ENCODE measurements around the gene DAPK1.

The DAPK1 gene

GRCh38 chr9:87510252-87510683 is 12.6 kb downstream of the DAPK1 start:
- peaks cover 23% of the 10 kb centered on the region for H3K36me3 ChIP-seq (ENCODE audit: control insufficient read depth, low read depth, low read length)

GRCh38 chr9:87512311-87512710 is 14.6 kb downstream of the DAPK1 start:
- Histone ChIP-seq H3K4me1 (ENCODE audit: control insufficient read depth, low read depth, low read length) (peaks cover 17% of the 10 kb centered on the region), H3K27ac (ENCODE audit: low read length) (no peak overlapping the region), H3K27me3 (ENCODE audit: control insufficient read depth, insufficient read depth, low read length) (no peaks in the 10 kb centered on the region), H3K9ac (ENCODE audit: low read length) (no peak overlapping the region), H3K4me3 (ENCODE audit: low read length) (no peak overlapping the region), H3K9me3 (ENCODE audit: control insufficient read depth, low read depth, low read length) (no peaks in the 10 kb centered on the region), H3K36me3 (ENCODE audit: control insufficient read depth, low read depth, low read length) (peaks cover 12% of the 10 kb centered on the region)

More at GRCh38 chr9:87510252-87510683, 12.6 kb downstream of the DAPK1 start:
- Histone ChIP-seq H3K4me1 (ENCODE audit: control insufficient read depth, low read depth, low read length) (no peaks in the 10 kb centered on the region), H3K9ac (ENCODE audit: low read length) (no peak overlapping the region), H3K9me3 (ENCODE audit: control insufficient read depth, low read depth, low read length) (no peaks in the 10 kb centered on the region), H3K27ac (ENCODE audit: low read length) (no peak overlapping the region), H3K27me3 (ENCODE audit: control insufficient read depth, insufficient read depth, low read length) (no peaks in the 10 kb centered on the region), H3K4me3 (ENCODE audit: low read length) (no peak overlapping the region)

GRCh38 chr9:87513161-87513560 is 15.5 kb downstream of the DAPK1 start:
- Histone ChIP-seq H3K36me3 (ENCODE audit: control insufficient read depth, low read depth, low read length) (peaks cover 8% of the 10 kb centered on the region), H3K4me1 (ENCODE audit: control insufficient read depth, low read depth, low read length) (peaks cover 20% of the 10 kb centered on the region), H3K27me3 (ENCODE audit: control insufficient read depth, insufficient read depth, low read length) (no peaks in the 10 kb centered on the region), H3K4me3 (ENCODE audit: low read length) (no peak overlapping the region), H3K9ac (ENCODE audit: low read length) (no peak overlapping the region), H3K27ac (ENCODE audit: low read length) (no peak overlapping the region), H3K9me3 (ENCODE audit: control insufficient read depth, low read depth, low read length) (no peaks in the 10 kb centered on the region)

GRCh38 chr9:87513880-87514535 is 16.3 kb downstream of the DAPK1 start:
- Histone ChIP-seq H3K4me1 (ENCODE audit: control insufficient read depth, low read depth, low read length) (peaks cover 27% of the 10 kb centered on the region), H3K4me3 (ENCODE audit: low read length) (no peak overlapping the region), H3K36me3 (ENCODE audit: control insufficient read depth, low read depth, low read length) (peaks cover 8% of the 10 kb centered on the region), H3K9ac (ENCODE audit: low read length) (no peak overlapping the region), H3K9me3 (ENCODE audit: control insufficient read depth, low read depth, low read length) (no peaks in the 10 kb centered on the region), H3K27ac (ENCODE audit: low read length) (no peak overlapping the region), H3K27me3 (ENCODE audit: control insufficient read depth, insufficient read depth, low read length) (no peaks in the 10 kb centered on the region)

GRCh38 chr9:87515006-87515405 is 17.3 kb downstream of the DAPK1 start:
- peaks cover 37% of the 10 kb centered on the region for H3K4me1 ChIP-seq (ENCODE audit: control insufficient read depth, low read depth, low read length)
- no peaks in the 10 kb centered on the region for H3K9me3 ChIP-seq (ENCODE audit: control insufficient read depth, low read depth, low read length)
- no peak overlapping the region for H3K9ac ChIP-seq (ENCODE audit: low read length)
- no peak overlapping the region for H3K27ac ChIP-seq (ENCODE audit: low read length)
- no peaks in the 10 kb centered on the region for H3K27me3 ChIP-seq (ENCODE audit: control insufficient read depth, insufficient read depth, low read length)
- H3K36me3 ChIP-seq (ENCODE audit: control insufficient read depth, low read depth, low read length): peaks cover 8% of the 10 kb centered on the region
- H3K4me3 ChIP-seq (ENCODE audit: low read length): no peak overlapping the region

- H3K27ac ChIP-seq (ENCODE audit: low read length): no peak overlapping the region
- H3K4me1 ChIP-seq (ENCODE audit: control insufficient read depth, low read depth, low read length): peaks cover 42% of the 10 kb centered on the region
- H3K36me3 ChIP-seq (ENCODE audit: control insufficient read depth, low read depth, low read length): peaks cover 3% of the 10 kb centered on the region
- no peaks in the 10 kb centered on the region for H3K27me3 ChIP-seq (ENCODE audit: control insufficient read depth, insufficient read depth, low read length)
- H3K9ac ChIP-seq (ENCODE audit: low read length): no peak overlapping the region
- H3K4me3 ChIP-seq (ENCODE audit: low read length): no peak overlapping the region
- no peaks in the 10 kb centered on the region for H3K9me3 ChIP-seq (ENCODE audit: control insufficient read depth, low read depth, low read length)
These were observed 18.0 kb downstream of the DAPK1 start for GRCh38 chr9:87515588-87516221.

- Histone ChIP-seq H3K36me3 (ENCODE audit: control insufficient read depth, low read depth, low read length) (peaks cover 3% of the 10 kb centered on the region), H3K4me1 (ENCODE audit: control insufficient read depth, low read depth, low read length) (peaks cover 42% of the 10 kb centered on the region), H3K9ac (ENCODE audit: low read length) (no peak overlapping the region), H3K9me3 (ENCODE audit: control insufficient read depth, low read depth, low read length) (no peaks in the 10 kb centered on the region), H3K27me3 (ENCODE audit: control insufficient read depth, insufficient read depth, low read length) (no peaks in the 10 kb centered on the region), H3K4me3 (ENCODE audit: low read length) (no peak overlapping the region), H3K27ac (ENCODE audit: low read length) (no peak overlapping the region)
These were observed 18.7 kb downstream of the DAPK1 start for GRCh38 chr9:87516222-87516925.

- Histone ChIP-seq H3K9me3 (ENCODE audit: control insufficient read depth, low read depth, low read length) (no peaks in the 10 kb centered on the region), H3K27me3 (ENCODE audit: control insufficient read depth, insufficient read depth, low read length) (no peaks in the 10 kb centered on the region), H3K4me1 (ENCODE audit: control insufficient read depth, low read depth, low read length) (peaks cover 42% of the 10 kb centered on the region), H3K36me3 (ENCODE audit: control insufficient read depth, low read depth, low read length) (peaks cover 3% of the 10 kb centered on the region), H3K27ac (ENCODE audit: low read length) (no peak overlapping the region), H3K9ac (ENCODE audit: low read length) (no peak overlapping the region), H3K4me3 (ENCODE audit: low read length) (no peak overlapping the region)
These were observed 19.2 kb downstream of the DAPK1 start for GRCh38 chr9:87516926-87517290.

- Histone ChIP-seq H3K27ac (ENCODE audit: low read length) (no peak overlapping the region), H3K9ac (ENCODE audit: low read length) (no peak overlapping the region), H3K9me3 (ENCODE audit: control insufficient read depth, low read depth, low read length) (no peaks in the 10 kb centered on the region), H3K36me3 (ENCODE audit: control insufficient read depth, low read depth, low read length) (peaks cover 3% of the 10 kb centered on the region), H3K4me1 (ENCODE audit: control insufficient read depth, low read depth, low read length) (peaks cover 42% of the 10 kb centered on the region), H3K4me3 (ENCODE audit: low read length) (no peak overlapping the region), H3K27me3 (ENCODE audit: control insufficient read depth, insufficient read depth, low read length) (no peaks in the 10 kb centered on the region)
These were observed 20.1 kb downstream of the DAPK1 start for GRCh38 chr9:87517732-87518131.

- no peak overlapping the region for H3K4me3 ChIP-seq (ENCODE audit: low read length)
- no peak overlapping the region for H3K9ac ChIP-seq (ENCODE audit: low read length)
- H3K27me3 ChIP-seq (ENCODE audit: control insufficient read depth, insufficient read depth, low read length): no peaks in the 10 kb centered on the region
- H3K36me3 ChIP-seq (ENCODE audit: control insufficient read depth, low read depth, low read length): no peaks in the 10 kb centered on the region
- no peak overlapping the region for H3K27ac ChIP-seq (ENCODE audit: low read length)
- H3K4me1 ChIP-seq (ENCODE audit: control insufficient read depth, low read depth, low read length): peaks cover 42% of the 10 kb centered on the region
- H3K9me3 ChIP-seq (ENCODE audit: control insufficient read depth, low read depth, low read length): no peaks in the 10 kb centered on the region
These were observed 21.2 kb downstream of the DAPK1 start for GRCh38 chr9:87518702-87519335.

GRCh38 chr9:87519461-87519860 is 21.8 kb downstream of the DAPK1 start:
- H3K27ac ChIP-seq (ENCODE audit: low read length): no peak overlapping the region
- no peaks in the 10 kb centered on the region for H3K9me3 ChIP-seq (ENCODE audit: control insufficient read depth, low read depth, low read length)
- no peaks in the 10 kb centered on the region for H3K36me3 ChIP-seq (ENCODE audit: control insufficient read depth, low read depth, low read length)
- no peaks in the 10 kb centered on the region for H3K27me3 ChIP-seq (ENCODE audit: control insufficient read depth, insufficient read depth, low read length)
- H3K9ac ChIP-seq (ENCODE audit: low read length): no peak overlapping the region
- H3K4me1 ChIP-seq (ENCODE audit: control insufficient read depth, low read depth, low read length): peaks cover 42% of the 10 kb centered on the region
- H3K4me3 ChIP-seq (ENCODE audit: low read length): no peak overlapping the region
